HUES6 (cell line): ENCODE measurements around the gene PLEKHA6.
A peak's percentile ranks its signal among the peaks of the same experiment; 100 is the strongest.

Source experiments
- H3K27ac ChIP-seq: 2 replicates; pipeline ENCODE4 v1.7.0; 2013; ENCODE audit warnings: low read depth, mild to moderate bottlenecking, low read length, inconsistent platforms
- H3K27me3 ChIP-seq: 2 replicates; pipeline ENCODE4 v1.6.1; 2013; ENCODE audit warnings: low read length; ENCODE audit not compliant: control insufficient read depth, insufficient read depth
- H3K36me3 ChIP-seq: 2 replicates; pipeline ENCODE4 v1.6.1; 2013; ENCODE audit warnings: low read length; ENCODE audit not compliant: control insufficient read depth, insufficient read depth
- H3K4me1 ChIP-seq: 2 replicates; pipeline ENCODE4 v1.6.1; 2013; ENCODE audit warnings: low read length; ENCODE audit not compliant: control insufficient read depth, insufficient read depth
- H3K4me3 ChIP-seq: 2 replicates; pipeline ENCODE4 v1.5.1; 2013; ENCODE audit warnings: low read depth, low read length
- H3K9ac ChIP-seq: one replicate; pipeline ENCODE4 v1.6.1; 2013; ENCODE audit warnings: mild to moderate bottlenecking, low read length
- H3K9me3 ChIP-seq: 2 replicates; pipeline ENCODE4 v1.6.1; 2013; ENCODE audit warnings: low read depth, low read length; ENCODE audit not compliant: control insufficient read depth, insufficient read depth

PLEKHA6 gene

DNA sequence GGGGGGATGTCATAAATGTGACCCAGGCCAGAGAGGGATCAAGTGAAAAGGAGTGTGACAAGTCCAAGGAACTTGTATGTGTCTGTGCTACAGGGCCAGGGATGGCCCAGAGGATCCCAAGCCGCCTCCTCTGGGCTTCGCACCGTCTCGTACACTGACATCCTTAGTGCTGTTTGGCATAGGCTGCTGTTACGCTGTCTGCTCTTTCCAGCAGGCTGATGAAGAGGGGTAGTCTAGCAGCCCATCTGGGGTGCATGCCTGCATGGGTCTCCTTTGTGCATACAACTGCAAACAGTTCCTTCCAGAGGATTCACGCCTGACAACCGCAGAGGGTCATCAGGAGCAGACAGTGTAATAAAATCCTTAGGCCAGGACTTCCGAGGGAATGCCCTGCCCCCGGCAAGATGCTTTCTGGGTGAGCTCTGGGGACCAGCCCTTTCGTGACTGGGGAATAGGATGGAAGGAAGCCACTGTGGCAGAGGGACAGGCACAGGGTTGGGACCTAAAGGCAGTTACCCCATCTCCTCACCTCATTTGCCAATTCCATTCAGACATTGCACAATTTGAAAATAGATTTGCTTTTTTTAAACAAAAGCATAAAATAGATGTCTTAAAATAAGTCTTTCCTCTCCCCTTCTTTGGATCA, 139.6 kb downstream of the PLEKHA6 start:
- Histone ChIP-seq H3K36me3 (no peaks in the 10 kb centered on the region), H3K9ac (no peak overlapping the region), H3K27me3 (no peaks in the 10 kb centered on the region), H3K4me1 (peaks cover 4% of the 10 kb centered on the region; the same call in 1 of the 2 replicates), H3K27ac (no peak overlapping the region), H3K4me3 (no peak overlapping the region), H3K9me3 (no peaks in the 10 kb centered on the region)

DNA sequence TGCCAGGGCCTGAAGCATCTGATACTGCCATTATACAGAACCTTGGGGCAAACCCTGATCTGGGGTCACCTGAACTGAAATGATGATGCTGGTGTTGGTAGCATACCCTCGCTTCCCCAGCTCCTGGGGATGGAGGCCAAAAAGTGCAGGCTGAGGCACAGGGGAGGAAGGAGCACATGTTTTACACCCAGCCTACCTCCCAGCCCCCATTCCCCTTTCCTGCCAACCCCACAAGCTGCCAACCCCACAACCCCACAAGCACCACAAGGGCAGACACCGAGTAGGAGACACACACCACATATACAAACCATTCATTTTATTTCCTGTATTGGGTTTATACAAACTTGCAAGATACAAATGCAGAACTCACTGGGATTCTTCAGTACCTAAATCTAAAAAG, 141.2 kb downstream of the PLEKHA6 start:
- H3K27me3 ChIP-seq, result peaks cover 3% of the 10 kb centered on the region; the same call in 1 of the 2 replicates
- no peak overlapping the region for H3K9ac ChIP-seq
- no peak overlapping the region for H3K4me3 ChIP-seq
- H3K27ac ChIP-seq, result no peak overlapping the region
- H3K9me3 ChIP-seq, result no peaks in the 10 kb centered on the region
- H3K4me1 ChIP-seq, result peaks cover 7% of the 10 kb centered on the region
- no peaks in the 10 kb centered on the region for H3K36me3 ChIP-seq

DNA sequence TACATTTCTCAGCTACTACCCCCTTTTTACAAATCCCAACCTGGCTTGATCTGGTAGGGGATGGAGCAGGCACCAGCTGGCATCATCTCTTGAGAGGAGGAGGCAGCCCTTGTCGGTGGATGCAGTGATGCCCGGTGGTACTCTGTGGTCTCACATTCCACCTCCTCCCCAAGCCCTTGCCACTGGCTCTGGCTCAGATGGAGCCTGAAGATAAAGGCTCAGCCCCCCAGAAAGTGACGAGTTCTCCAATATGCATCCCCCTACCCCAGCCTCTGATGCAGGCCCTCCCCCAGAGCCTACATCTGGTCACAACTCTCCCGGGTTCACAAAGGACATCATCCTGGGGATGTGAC, 142.1 kb downstream of the PLEKHA6 start:
- H3K4me1 ChIP-seq, result peaks cover 10% of the 10 kb centered on the region
- no peak overlapping the region for H3K9ac ChIP-seq
- no peak overlapping the region for H3K27ac ChIP-seq
- no peaks in the 10 kb centered on the region for H3K36me3 ChIP-seq
- H3K9me3 ChIP-seq, result no peaks in the 10 kb centered on the region
- H3K4me3 ChIP-seq, result no peak overlapping the region
- H3K27me3 ChIP-seq, result peaks cover 7% of the 10 kb centered on the region; the same call in 1 of the 2 replicates

DNA sequence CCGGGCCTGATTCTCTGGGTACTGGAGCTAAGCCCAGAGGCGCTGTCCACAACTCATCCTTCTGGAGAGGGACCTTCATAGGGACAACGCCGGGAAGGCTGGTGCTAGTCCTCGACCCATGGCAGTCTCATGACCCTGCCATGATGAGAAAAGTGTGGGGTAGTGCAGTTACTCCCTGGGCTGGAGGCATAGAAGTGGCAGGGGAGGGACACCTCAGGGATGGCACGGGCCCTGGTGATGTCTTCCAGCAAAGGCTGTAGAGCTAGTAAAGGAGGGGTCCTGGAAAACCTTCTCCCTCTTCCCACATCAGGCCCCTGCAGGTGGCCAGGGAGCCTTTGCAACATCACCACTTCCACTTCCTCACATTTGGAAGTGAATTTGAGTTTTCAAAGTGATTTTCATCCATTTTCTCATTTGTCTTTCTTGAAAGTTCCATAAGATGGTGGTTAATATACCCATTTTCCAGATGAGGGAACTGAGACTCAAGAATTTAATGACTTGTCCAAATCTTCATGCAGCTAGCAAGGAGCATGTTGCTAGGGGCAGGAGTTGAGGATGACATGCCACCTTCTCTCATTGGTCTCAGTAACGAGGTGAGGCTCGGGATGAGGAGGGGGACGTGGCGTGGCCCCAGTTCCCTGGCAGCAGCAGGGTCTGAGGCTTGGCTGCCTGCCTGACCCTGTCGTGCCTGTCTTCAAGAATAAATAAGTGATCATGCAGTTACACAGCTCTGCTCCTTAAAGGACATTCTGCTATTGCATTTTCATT, 142.7 kb downstream of the PLEKHA6 start:
- no peak overlapping the region for H3K4me3 ChIP-seq
- peaks cover 7% of the 10 kb centered on the region; the same call in 1 of the 2 replicates for H3K27me3 ChIP-seq
- H3K9ac ChIP-seq, result no peak overlapping the region
- H3K36me3 ChIP-seq, result no peaks in the 10 kb centered on the region
- H3K9me3 ChIP-seq, result no peaks in the 10 kb centered on the region
- H3K4me1 ChIP-seq, result peaks cover 10% of the 10 kb centered on the region
- H3K27ac ChIP-seq, result no peak overlapping the region

DNA sequence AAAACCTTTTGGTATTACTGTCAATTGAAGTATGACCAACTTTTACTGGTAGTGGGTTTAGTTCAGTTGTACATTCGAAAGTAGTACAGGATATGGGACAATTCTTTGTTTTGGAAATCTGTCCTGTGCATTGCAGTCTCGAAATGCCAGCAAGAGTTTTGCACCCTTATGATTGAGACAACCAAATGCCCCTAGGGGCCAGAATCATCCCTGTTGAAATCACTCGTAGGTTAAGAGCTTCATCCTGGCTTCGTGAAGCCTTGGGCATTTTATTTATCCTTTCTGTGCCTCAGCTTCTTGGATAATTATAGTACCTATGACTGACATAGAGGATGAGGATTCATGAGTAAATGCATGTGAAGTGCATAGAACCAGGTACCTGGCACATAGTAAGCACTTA, 143.5 kb downstream of the PLEKHA6 start:
- Histone ChIP-seq H3K27me3 (peaks cover 7% of the 10 kb centered on the region; the same call in 1 of the 2 replicates), H3K9me3 (no peaks in the 10 kb centered on the region), H3K4me1 (peaks cover 7% of the 10 kb centered on the region), H3K27ac (no peak overlapping the region), H3K4me3 (no peak overlapping the region), H3K36me3 (no peaks in the 10 kb centered on the region), H3K9ac (no peak overlapping the region)

DNA sequence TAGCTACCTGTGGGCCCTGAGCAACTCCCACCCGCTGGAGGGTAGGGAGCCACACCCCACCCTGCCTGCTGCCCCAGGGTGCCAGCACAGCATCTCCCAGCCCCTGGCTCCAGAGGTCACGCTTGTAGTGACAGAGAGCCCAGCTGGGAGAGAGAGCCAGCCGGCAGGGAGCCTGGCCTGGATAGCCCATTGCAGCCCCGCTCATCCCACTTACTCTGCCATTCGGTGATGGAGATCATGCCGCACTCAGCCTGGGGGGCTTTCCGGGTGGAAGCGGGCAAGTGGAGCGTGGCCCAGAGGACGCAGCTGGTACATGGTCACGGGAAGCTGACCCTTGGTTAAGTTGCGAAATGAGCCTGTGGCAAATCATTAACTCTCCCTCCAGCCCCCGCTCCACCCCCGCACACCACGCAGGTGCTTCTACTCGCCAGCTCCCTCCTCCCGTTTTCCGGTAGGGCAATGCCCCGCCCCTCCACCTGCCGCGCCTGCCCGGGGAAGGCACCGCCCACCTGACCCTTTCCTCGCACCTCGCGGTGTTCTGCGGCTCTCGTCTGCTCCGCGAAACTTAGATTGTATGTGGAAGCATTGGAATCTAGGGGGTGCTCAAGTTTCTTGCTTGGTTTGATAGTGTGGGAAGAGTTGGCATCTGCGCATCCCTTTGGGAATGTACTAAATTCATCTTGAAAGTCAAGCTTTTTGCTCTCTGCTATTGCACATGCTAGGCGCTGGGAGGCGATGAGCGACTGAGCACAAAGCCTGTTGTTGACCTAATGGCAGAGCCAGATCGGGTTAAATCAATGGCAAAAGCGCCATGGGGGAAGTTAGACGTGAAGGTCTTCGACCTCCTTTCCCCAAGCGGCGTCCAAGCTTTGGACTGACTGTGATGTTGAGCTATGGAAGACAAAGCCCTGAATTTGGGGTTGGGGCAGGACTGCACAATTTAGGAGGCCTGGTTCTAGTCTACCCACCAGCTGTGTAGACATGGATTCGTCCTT, 145.8 kb downstream of the PLEKHA6 start, which contains the start of gene GOLT1A:
TSS of gene GOLT1A (minus strand) at position 321 of the 995 bp plus-strand sequence. CDS start at position 239, 82 bp downstream.
- H3K27me3 ChIP-seq, result peaks cover 7% of the 10 kb centered on the region; the same call in 1 of the 2 replicates
- no peaks in the 10 kb centered on the region for H3K9me3 ChIP-seq
- H3K36me3 ChIP-seq, result no peaks in the 10 kb centered on the region
- H3K4me1 ChIP-seq, result peaks cover 6% of the 10 kb centered on the region; the same call in 1 of the 2 replicates
- H3K4me3 ChIP-seq, result peak within 1 kb of the TSS; percentile 71
- no peak within 1 kb of the TSS for H3K27ac ChIP-seq
- H3K9ac ChIP-seq, result no peak within 1 kb of the TSS

DNA sequence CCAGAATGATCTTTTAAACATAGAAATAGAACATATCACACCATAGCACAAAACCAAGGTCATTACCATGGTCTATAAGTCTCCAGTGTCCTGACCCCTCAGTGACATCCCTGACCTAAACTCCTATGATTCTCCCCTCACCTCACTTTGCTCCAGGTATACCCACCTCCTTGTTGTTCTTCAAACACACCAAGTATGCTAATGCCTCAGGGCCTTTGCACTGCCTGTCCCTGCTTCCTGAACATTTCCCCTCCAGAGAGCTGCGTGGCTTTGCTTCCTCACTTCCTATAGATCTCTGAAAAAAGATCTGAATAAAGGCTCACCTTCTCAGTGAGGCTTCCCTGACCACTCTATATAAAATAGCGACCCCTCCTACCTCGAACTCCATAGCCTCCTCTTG, 147.0 kb downstream of the PLEKHA6 start:
- no peak overlapping the region for H3K27ac ChIP-seq
- H3K9ac ChIP-seq, result no peak overlapping the region
- no peaks in the 10 kb centered on the region for H3K36me3 ChIP-seq
- peaks cover 6% of the 10 kb centered on the region; the same call in 1 of the 2 replicates for H3K4me1 ChIP-seq
- H3K27me3 ChIP-seq, result peaks cover 7% of the 10 kb centered on the region; the same call in 1 of the 2 replicates
- no peaks in the 10 kb centered on the region for H3K9me3 ChIP-seq
- H3K4me3 ChIP-seq, result no peak overlapping the region

DNA sequence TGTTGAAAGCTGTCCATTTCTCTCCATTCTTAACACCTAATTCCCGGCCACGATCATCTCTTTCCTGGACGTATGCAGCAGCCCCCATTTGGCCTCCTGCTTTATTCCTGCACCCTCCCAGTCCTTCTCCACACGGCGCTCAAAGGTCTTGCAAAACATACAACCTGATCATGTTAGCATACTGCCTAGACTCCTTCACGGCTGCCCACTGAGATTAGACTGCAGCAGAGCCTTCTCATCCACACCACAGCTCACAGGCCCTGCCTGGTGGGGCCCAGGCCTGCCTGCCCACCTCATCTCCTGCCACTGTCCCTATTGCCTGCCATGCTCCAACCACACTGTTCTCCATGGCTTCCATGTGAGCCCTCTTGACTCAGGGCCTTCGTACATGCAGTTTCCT, 148.7 kb downstream of the PLEKHA6 start:
- Histone ChIP-seq H3K36me3 (no peaks in the 10 kb centered on the region), H3K9me3 (no peaks in the 10 kb centered on the region)

DNA sequence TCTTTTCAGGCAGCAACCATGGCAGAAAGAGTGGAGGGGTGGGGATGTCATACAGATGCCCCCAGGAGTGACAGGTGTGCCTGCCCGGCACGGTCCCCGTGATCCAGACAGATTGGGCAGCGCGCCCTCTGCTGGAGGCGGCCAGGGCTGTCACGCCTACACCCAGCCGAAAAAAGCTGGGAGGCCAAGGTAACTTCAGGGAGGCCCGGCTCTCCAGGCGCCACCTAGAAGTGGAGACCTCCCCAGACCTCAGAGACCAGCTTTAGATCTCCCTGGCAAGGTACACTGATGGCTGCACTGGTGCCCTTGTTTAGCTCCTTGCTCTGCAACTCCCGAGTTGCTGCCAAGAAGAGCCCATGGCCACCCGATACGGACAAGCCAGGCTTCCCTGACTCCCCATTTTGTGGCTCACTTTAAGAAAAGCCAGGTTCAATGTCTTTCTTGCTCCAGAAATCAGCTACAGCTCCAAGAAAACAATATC, 152.6 kb downstream of the PLEKHA6 start:
- H3K4me1 ChIP-seq, result no peaks in the 10 kb centered on the region
- H3K4me3 ChIP-seq, result no peak overlapping the region
- H3K27me3 ChIP-seq, result no peaks in the 10 kb centered on the region; the same call in 1 of the 2 replicates
- H3K36me3 ChIP-seq, result no peaks in the 10 kb centered on the region
- no peak overlapping the region for H3K27ac ChIP-seq
- H3K9ac ChIP-seq, result no peak overlapping the region
- no peaks in the 10 kb centered on the region for H3K9me3 ChIP-seq

More for the DNA sequence above, 148.7 kb downstream of the PLEKHA6 start:
- peaks cover 7% of the 10 kb centered on the region; the same call in 1 of the 2 replicates for H3K27me3 ChIP-seq
- H3K4me3 ChIP-seq, result no peak overlapping the region
- H3K9ac ChIP-seq, result no peak overlapping the region
- H3K27ac ChIP-seq, result no peak overlapping the region
- peaks cover 6% of the 10 kb centered on the region; the same call in 1 of the 2 replicates for H3K4me1 ChIP-seq

DNA sequence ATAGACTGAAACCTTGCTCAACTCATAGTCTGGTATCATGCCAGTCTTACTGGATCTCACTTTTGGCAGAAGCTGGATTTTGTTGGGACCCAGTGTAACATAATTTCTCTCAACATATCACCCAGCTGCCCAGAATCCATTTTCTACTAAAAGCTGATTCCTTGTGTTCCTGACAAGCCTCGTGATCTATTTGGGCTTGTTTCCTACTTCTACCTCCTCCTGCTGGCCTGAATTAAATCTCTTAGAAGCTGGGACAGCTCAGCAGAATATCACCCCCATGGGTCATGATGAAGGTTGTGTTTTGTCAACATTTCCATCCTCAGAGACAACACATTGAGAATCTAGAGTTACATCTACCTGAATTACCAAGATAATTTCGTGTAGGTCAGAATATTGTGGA, 153.6 kb downstream of the PLEKHA6 start:
- H3K27ac ChIP-seq, result no peak overlapping the region
- H3K4me3 ChIP-seq, result no peak overlapping the region
- no peaks in the 10 kb centered on the region for H3K4me1 ChIP-seq
- no peaks in the 10 kb centered on the region for H3K36me3 ChIP-seq
- H3K9me3 ChIP-seq, result no peaks in the 10 kb centered on the region
- H3K9ac ChIP-seq, result no peak overlapping the region
- no peaks in the 10 kb centered on the region; the same call in 1 of the 2 replicates for H3K27me3 ChIP-seq
